Measurements from ENCODE around the gene NCKAP5L.

- TF ChIP-seq CTCF (IDR thresholded peaks at IDR 0.05; ENCODE audit: low read depth, low read length, poor library complexity, severe bottlenecking) (no peak), EZH2phosphoT487 (IDR thresholded peaks at IDR 0.05; ENCODE audit: borderline replicate concordance, low read length) (no peak)
These were observed 17.8 kb upstream of the NCKAP5L start for GRCh38 chr12:49846032-49846431.
